ENCODE measurements around the gene GUCA1C. TPM values are rescaled to one million over a fixed set of nuclear protein-coding genes. Genes with fewer than 3 reads are reported as not detected.

GUCA1C gene
- total RNA-seq, 2 donors from 2014 or later, result not detected

DNA sequence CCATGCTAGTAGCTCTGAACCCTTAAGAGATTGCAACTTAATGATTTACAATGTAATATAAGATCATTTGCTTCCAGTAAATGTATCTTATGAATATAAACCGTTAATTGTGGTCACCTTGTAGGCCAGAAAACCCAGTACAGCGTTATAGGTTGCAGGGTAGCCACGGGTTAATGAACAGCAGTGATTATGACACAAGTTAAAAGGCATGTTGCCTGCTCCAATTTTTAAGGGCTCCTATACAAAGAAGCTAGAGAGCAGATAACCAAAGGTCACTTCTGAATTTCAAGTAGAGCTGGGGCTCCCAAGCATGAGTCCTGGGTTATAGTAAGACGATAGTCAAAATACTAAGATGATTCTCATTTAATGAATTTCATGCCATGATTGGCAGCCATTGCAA, 13.5 kb downstream of the GUCA1C start:
- Histone ChIP-seq H3K27ac (no peak overlapping the region), H3K27me3 (replicated peaks; ENCODE audit: insufficient read depth) (no peaks in the 10 kb centered on the region), H3K36me3 (no peaks in the 10 kb centered on the region), H3K4me3 (no peak overlapping the region), H3K9me3 (no peaks in the 10 kb centered on the region), H3K4me1 (ENCODE audit: control insufficient read depth in 1 of 2, low read depth in 2 of 2) (no peaks in the 10 kb centered on the region)
- DNase-seq (ENCODE audit: low spot score) (no peak), ATAC-seq (ENCODE audit: insufficient number of reproducible peaks, low FRiP score, low read depth) (no peak)
- TF ChIP-seq, protein P1, sequence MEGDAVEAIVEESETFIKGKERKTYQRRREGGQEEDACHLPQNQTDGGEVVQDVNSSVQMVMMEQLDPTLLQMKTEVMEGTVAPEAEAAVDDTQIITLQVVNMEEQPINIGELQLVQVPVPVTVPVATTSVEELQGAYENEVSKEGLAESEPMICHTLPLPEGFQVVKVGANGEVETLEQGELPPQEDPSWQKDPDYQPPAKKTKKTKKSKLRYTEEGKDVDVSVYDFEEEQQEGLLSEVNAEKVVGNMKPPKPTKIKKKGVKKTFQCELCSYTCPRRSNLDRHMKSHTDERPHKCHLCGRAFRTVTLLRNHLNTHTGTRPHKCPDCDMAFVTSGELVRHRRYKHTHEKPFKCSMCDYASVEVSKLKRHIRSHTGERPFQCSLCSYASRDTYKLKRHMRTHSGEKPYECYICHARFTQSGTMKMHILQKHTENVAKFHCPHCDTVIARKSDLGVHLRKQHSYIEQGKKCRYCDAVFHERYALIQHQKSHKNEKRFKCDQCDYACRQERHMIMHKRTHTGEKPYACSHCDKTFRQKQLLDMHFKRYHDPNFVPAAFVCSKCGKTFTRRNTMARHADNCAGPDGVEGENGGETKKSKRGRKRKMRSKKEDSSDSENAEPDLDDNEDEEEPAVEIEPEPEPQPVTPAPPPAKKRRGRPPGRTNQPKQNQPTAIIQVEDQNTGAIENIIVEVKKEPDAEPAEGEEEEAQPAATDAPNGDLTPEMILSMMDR (IDR thresholded peaks at IDR 0.05), result no peak

DNA sequence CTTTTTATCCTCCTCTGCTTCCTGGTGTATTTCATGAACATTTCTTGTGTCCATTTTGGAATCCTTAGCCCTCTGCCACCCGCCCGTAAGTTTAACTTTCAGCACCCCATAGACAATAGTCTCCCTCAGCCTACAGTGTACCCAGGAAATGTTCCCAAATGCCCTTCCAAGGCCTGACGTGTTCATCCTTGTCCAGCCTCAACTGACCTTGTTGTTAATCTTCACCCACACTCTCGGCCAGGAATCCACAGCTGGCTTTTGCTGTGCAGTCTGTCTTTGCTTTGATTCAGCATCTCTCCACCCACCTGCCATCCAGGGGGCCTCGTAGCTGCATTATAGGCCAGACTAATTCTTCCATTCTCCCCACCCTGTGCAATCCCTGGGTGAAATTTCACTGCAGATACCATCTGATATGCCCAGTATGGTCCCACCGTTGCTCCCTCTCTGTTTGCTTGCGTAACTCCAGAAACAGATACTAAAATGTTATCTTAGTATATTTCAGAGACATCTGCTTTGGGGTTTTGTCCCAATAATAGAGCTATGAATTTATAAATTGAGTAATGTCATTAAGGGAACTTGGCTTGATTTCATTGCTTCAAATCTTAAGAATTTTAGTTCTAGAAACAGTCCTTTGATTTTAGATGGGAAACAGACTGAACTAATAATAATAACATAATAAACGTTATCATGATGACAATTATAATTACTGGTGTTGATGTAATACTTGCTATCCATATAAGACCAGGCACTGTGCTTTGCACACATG, 16.6 kb downstream of the GUCA1C start:
- Histone ChIP-seq H3K27me3 (replicated peaks; ENCODE audit: insufficient read depth) (no peaks in the 10 kb centered on the region), H3K4me1 (ENCODE audit: control insufficient read depth in 1 of 2, low read depth in 2 of 2) (no peaks in the 10 kb centered on the region), H3K36me3 (no peaks in the 10 kb centered on the region), H3K4me3 (no peak overlapping the region), H3K9me3 (no peaks in the 10 kb centered on the region), H3K27ac (no peak overlapping the region)
- TF ChIP-seq, protein P1 (IDR thresholded peaks at IDR 0.05), result no peak
- ATAC-seq (ENCODE audit: insufficient number of reproducible peaks, low FRiP score, low read depth), result no peak
- DNase-seq (ENCODE audit: low spot score), result no peak

DNA sequence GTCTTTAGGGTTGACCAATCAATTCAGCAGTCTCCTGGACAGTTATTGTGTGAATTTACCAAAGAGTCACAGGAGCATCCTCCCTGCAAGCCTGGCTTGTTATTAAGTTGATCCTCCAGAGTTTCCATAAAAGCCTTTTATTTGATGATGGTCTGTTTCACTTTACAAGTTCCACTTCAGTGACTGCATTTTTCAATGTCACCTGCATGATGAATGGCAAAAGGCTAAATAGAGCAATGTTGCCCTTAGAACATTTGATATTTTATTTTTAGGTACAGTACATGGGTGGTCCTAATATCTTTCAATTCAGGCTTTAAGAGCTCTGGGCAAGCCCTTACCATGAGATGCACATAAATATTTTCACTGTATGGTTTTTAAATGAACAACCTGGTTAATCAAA, 22.6 kb downstream of the GUCA1C start:
- Histone ChIP-seq H3K9me3 (no peaks in the 10 kb centered on the region), H3K27me3 (replicated peaks; ENCODE audit: insufficient read depth) (no peaks in the 10 kb centered on the region), H3K4me1 (ENCODE audit: control insufficient read depth in 1 of 2, low read depth in 2 of 2) (no peaks in the 10 kb centered on the region), H3K4me3 (no peak overlapping the region), H3K27ac (no peak overlapping the region), H3K36me3 (no peaks in the 10 kb centered on the region)
- no peak for DNase-seq (ENCODE audit: low spot score)
- no peak for ATAC-seq (ENCODE audit: insufficient number of reproducible peaks, low FRiP score, low read depth)
- TF ChIP-seq, protein P1 (IDR thresholded peaks at IDR 0.05), result no peak

DNA sequence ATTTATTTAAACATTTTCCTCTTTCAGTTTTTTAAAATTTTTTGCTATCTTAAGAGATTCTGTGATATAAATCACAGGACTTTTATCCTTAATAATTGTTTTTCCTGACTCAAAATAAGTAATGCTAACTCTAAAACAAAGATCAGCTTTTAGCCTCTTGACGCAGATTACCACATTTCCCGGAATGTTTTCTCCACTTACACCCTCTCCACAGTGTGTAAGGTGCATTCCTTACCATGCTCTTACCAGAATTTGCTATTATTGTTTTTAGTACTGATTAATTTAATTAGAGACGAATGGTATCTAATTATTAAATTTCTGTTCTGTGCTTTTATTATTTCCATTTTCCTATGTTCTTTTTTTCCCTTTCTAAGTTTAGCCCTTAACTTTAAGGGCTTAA, 34.8 kb downstream of the GUCA1C start:
- Histone ChIP-seq H3K36me3 (no peaks in the 10 kb centered on the region), H3K9me3 (no peaks in the 10 kb centered on the region), H3K27ac (no peak overlapping the region), H3K27me3 (replicated peaks; ENCODE audit: insufficient read depth) (no peaks in the 10 kb centered on the region), H3K4me1 (ENCODE audit: control insufficient read depth in 1 of 2, low read depth in 2 of 2) (no peaks in the 10 kb centered on the region), H3K4me3 (no peak overlapping the region)
- TF ChIP-seq, protein P1 (IDR thresholded peaks at IDR 0.05), result no peak
- DNase-seq (ENCODE audit: low spot score), result no peak
- no peak for ATAC-seq (ENCODE audit: insufficient number of reproducible peaks, low FRiP score, low read depth)

DNA sequence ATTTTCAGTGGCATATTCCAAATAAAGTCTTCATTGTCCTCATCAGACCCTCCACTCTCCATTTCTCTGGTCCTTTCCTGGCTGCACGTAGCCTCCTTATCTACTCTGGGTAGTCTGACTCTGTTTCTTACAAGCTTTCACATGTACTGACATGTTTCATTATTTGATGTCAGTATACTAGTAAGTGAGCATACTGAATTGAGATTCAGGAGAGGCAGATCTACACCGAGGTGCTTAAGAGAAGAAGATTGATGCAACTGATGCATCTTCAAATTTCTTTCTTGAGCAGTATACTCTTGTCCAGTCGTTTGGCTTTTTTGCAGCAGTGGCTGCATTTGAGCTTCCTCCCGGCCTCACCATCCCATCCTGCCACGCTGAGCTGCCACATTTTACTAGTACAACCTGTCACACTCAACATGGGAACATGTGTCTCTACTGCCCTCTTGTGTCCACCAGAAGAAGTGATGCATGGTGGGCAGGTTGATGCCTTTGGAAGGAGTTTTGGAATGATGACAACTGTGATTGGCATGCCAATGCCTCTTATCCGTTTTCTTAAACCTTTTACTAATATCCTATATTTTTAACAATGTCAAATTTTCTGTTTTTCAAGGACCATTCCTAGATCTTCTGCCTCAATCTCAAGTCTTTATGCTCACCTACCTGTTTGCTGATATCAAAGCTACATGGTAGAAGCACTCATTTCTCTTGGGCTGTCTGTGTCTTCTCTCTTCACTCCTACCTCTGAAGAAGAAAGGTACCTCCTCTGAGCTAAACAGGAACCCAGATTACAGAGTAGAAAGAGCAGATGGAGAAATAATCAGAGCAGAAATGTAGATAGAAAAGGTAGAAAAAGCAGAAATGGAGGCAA, 38.7 kb downstream of the GUCA1C start:
- H3K27me3 ChIP-seq (replicated peaks; ENCODE audit: insufficient read depth), result no peaks in the 10 kb centered on the region
- DNase-seq (ENCODE audit: low spot score) (no peak), ATAC-seq (ENCODE audit: insufficient number of reproducible peaks, low FRiP score, low read depth) (no peak)
- no peaks in the 10 kb centered on the region for H3K9me3 ChIP-seq
- TF ChIP-seq, protein P1 (IDR thresholded peaks at IDR 0.05), result peak; percentile 61
- no peaks in the 10 kb centered on the region for H3K36me3 ChIP-seq
- H3K27ac ChIP-seq, result no peak overlapping the region
- H3K4me3 ChIP-seq, result no peak overlapping the region
- H3K4me1 ChIP-seq (ENCODE audit: control insufficient read depth in 1 of 2, low read depth in 2 of 2), result no peaks in the 10 kb centered on the region

All from thoracic aorta (tissue), 2 donors.